ENCODE results near the gene CALHM1. TPM values are rescaled to one million over a fixed set of nuclear protein-coding genes. Genes with fewer than 3 reads are reported as not detected.

Gene CALHM1
- total and polyA plus RNA-seq, 2 of the 8 experiments (the other 6 are each of a cell fraction or from before 2014, with no cell fraction given) = 0.29 to 0.34 TPM

GRCh38 chr10:103431902-103432301 lies 26.8 kb downstream of the CALHM1 start:
- WGBS, 2 experiments (ENCODE audit: extremely low coverage in 1 of 2, insufficient coverage in 1 of 2, insufficient read length in 1 of 2, insufficient replicate concordance in 2 of 2, low coverage in 1 of 2, low lambda C conversion rate in 2 of 2, missing lambda C conversion rate in 1 of 2) = 94% methylated on average over 8 of the region's 8 CpGs; no CpG with 5 or more reads in 1 of the 2 experiments
- Histone ChIP-seq H2BK120ac (replicated peaks; ENCODE audit: low read depth, low read length) (no peak overlapping the region), H2BK20ac (ENCODE audit: low read length) (no peak overlapping the region), H2BK15ac (ENCODE audit: low read length) (no peak overlapping the region), H3K27me3 (replicated peaks in 1 of 4; ENCODE audit: control insufficient read depth in 3 of 4, extremely low read depth in 1 of 4, insufficient read depth in 3 of 4, low read length in 3 of 4) (no peaks in the 10 kb centered on the region), H3K18ac (ENCODE audit: extremely low read depth, low read length) (no peak overlapping the region), H3K9ac (replicated peaks in 1 of 4; ENCODE audit: extremely low read depth in 1 of 4, low read depth in 3 of 4, low read length in 3 of 4) (no peak overlapping the region), H3K79me2 (ENCODE audit: control insufficient read depth in 1 of 2, insufficient read depth in 2 of 2, low read length in 2 of 2) (no peaks in the 10 kb centered on the region), H2BK12ac (ENCODE audit: low read depth, low read length) (no peak overlapping the region), H3K4me3 (ENCODE audit: extremely low read depth in 1 of 4, insufficient read depth in 2 of 4, low read depth in 3 of 4, low read length in 4 of 4) (no peak overlapping the region), H3K23me2 (ENCODE audit: low read depth, low read length) (no peaks in the 10 kb centered on the region), H2BK5ac (ENCODE audit: low read depth, low read length) (no peak overlapping the region), H3K27ac (ENCODE audit: low read depth, low read length) (no peak overlapping the region), H4K91ac (replicated peaks; ENCODE audit: insufficient read length, low read length) (no peak overlapping the region), H3K14ac (ENCODE audit: insufficient read length) (no peak overlapping the region), H3K4me2 (ENCODE audit: insufficient read depth in 1 of 2, low read depth in 2 of 2, low read length in 2 of 2) (no peak overlapping the region), H3K4me1 (replicated peaks in 1 of 4; ENCODE audit: control insufficient read depth in 3 of 4, insufficient read depth in 4 of 4, low read length in 3 of 4) (no peaks in the 10 kb centered on the region), H3K23ac (ENCODE audit: insufficient read length) (no peak overlapping the region), H3K56ac (replicated peaks; ENCODE audit: insufficient read length, low read depth, low read length) (no peak overlapping the region), H4K20me1 (replicated peaks in 1 of 2; ENCODE audit: control insufficient read depth in 1 of 2, insufficient read depth in 2 of 2, low read length in 2 of 2) (no peaks in the 10 kb centered on the region), H3K79me1 (ENCODE audit: low read depth, low read length) (no peaks in the 10 kb centered on the region), H3K4ac (replicated peaks; ENCODE audit: insufficient read length, low read depth, low read length) (no peak overlapping the region), H3K36me3 (ENCODE audit: control insufficient read depth in 2 of 4, insufficient read depth in 4 of 4, low read length in 3 of 4) (peaks cover 25 to 81% (median 61%) of the 10 kb centered on the region in 4 experiments), H2AFZ (ENCODE audit: low read length) (no peak overlapping the region), H2AK5ac (ENCODE audit: low read depth, low read length) (no peak overlapping the region), H4K8ac (ENCODE audit: extremely low read depth, insufficient read depth, low read length) (no peak overlapping the region), H3K9me3 (ENCODE audit: insufficient read depth in 2 of 2, low read depth in 1 of 2, low read length in 1 of 2) (no peaks in the 10 kb centered on the region), H4K5ac (ENCODE audit: insufficient read length, low read depth, low read length) (no peak overlapping the region)
- FAIRE-seq (no peak), DNase-seq (ENCODE audit: low read depth in 1 of 2, low spot score in 2 of 2) (no peak)
- CTCF ChIA-PET (ENCODE audit: partially characterized antibody) = interaction anchor here (0.8 to 2.0 kb wide), 2 partner anchors 15 to 43 kb away, joined by 3 to 17 read pairs; no protein-coding TSS in a partner anchor
- POLR2A ChIA-PET (ENCODE audit: partially characterized antibody) = interaction anchor here (0.7 to 1.5 kb wide), 3 partner anchors 8 to 49 kb away, joined by 3 read pairs; no protein-coding TSS in a partner anchor
- TF ChIP-seq SRF (IDR thresholded peaks at IDR 0.05; ENCODE audit: low read depth, low read length) (no peak), POLR2AphosphoS5 (IDR thresholded peaks at IDR 0.05; ENCODE audit: low read depth, low read length) (no peak), GABPA (IDR thresholded peaks at IDR 0.05; ENCODE audit: borderline replicate concordance, insufficient read depth, low read length) (no peak), CBX8 (IDR thresholded peaks at IDR 0.05; ENCODE audit: borderline replicate concordance, low read depth, low read length) (no peak), BRCA1 (IDR thresholded peaks at IDR 0.05; ENCODE audit: low read depth, low read length) (no peak)

All from H1 (cell line).